ENCODE results near the gene TRPV4. TPM values are rescaled to one million over a fixed set of nuclear protein-coding genes. Genes with fewer than 3 reads are reported as not detected.

TRPV4 gene
- total and polyA plus RNA-seq, 2 donors (not counting 3 experiments of a cell fraction or from before 2014, with no cell fraction given): 8.8 to 22.3 TPM

DNA sequence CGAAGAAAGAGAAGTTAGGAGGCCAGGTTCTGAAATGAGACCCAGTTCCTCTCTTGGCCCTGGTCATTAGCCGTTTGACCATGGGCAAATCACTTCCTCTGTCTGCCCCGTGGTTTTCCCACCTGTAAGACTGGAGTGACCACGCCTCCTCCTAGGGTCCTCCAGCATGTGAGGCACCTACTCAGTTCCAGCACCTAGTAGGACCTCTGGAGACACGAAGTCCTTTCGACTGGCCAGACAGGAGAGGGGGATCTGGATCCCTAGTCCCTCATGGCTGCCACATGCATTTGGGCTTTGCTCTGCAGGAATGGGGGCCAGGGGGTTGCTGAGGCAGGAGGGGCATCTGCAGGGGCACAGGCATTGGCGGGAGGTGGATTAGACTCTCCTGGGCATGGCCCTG, 16.3 kb downstream of the TRPV4 start:
- Histone ChIP-seq H2AFZ (ENCODE audit: low read depth, low read length) (no peak overlapping the region), H3K9me3 (replicated peaks; ENCODE audit: control insufficient read depth, insufficient read depth, low read length) (no peaks in the 10 kb centered on the region), H3K27me3 (ENCODE audit: control insufficient read depth in 2 of 2, insufficient read depth in 2 of 2, low read length in 2 of 2) (no peaks in the 10 kb centered on the region), H3K4me1 (ENCODE audit: control insufficient read depth, extremely low read depth, insufficient read depth, low read length) (no peaks in the 10 kb centered on the region), H3K79me2 (ENCODE audit: control insufficient read depth, insufficient read depth, low read length) (no peaks in the 10 kb centered on the region), H3K36me3 (ENCODE audit: control insufficient read depth in 2 of 2, extremely low read depth in 1 of 2, insufficient read depth in 2 of 2, low read length in 2 of 2) (peaks cover 0 to 7% of the 10 kb centered on the region in 2 experiments), H3K4me3 (replicated peaks in 1 of 3; ENCODE audit: insufficient read depth in 1 of 3, low read depth in 1 of 3, low read length in 3 of 3) (no peak overlapping the region), H3K9me1 (replicated peaks; ENCODE audit: control insufficient read depth, extremely low read depth, insufficient read depth, low read length) (no peaks in the 10 kb centered on the region), H3K4me2 (ENCODE audit: insufficient read depth, low read length) (no peak overlapping the region), H3K9ac (replicated peaks; ENCODE audit: extremely low read depth, insufficient read depth, low read length) (no peak overlapping the region), H3K27ac (ENCODE audit: insufficient read depth, low read depth, low read length) (no peak overlapping the region), H4K20me1 (replicated peaks; ENCODE audit: control insufficient read depth, extremely low read depth, insufficient read depth, low read length) (no peaks in the 10 kb centered on the region)
- dilution Hi-C loops (cut with MboI; ENCODE audit: extremely low pct_ligation_motif_present, low sequenced_read_pairs): no loop called here
- ChIA-PET POLR2A (no interaction called here), CTCF (no interaction called here)
- FAIRE-seq (no peak), DNase-seq (ENCODE audit: low read depth, low spot score) (no peak)
- BruUV-seq (replicated peaks): no TSS peak
- intact Hi-C loops (cut with micrococcal nuclease): loop anchor here (1.0 kb wide), 1 partner anchor 15 kb away; no protein-coding TSS in a partner anchor
- TF ChIP-seq GATA2 (IDR thresholded peaks at IDR 0.05; ENCODE audit: insufficient read depth, insufficient read length, low read depth, low read length): no peak
- TF ChIP-seq JUN (IDR thresholded peaks at IDR 0.05; ENCODE audit: borderline replicate concordance, insufficient read depth, insufficient read length, low read depth): no peak
- TF ChIP-seq MYC (IDR thresholded peaks at IDR 0.05; ENCODE audit: low read depth, low read length): no peak
- TF ChIP-seq FOS (IDR thresholded peaks at IDR 0.05; ENCODE audit: borderline replicate concordance, insufficient read depth, low read length): no peak
- TF ChIP-seq, protein P1, sequence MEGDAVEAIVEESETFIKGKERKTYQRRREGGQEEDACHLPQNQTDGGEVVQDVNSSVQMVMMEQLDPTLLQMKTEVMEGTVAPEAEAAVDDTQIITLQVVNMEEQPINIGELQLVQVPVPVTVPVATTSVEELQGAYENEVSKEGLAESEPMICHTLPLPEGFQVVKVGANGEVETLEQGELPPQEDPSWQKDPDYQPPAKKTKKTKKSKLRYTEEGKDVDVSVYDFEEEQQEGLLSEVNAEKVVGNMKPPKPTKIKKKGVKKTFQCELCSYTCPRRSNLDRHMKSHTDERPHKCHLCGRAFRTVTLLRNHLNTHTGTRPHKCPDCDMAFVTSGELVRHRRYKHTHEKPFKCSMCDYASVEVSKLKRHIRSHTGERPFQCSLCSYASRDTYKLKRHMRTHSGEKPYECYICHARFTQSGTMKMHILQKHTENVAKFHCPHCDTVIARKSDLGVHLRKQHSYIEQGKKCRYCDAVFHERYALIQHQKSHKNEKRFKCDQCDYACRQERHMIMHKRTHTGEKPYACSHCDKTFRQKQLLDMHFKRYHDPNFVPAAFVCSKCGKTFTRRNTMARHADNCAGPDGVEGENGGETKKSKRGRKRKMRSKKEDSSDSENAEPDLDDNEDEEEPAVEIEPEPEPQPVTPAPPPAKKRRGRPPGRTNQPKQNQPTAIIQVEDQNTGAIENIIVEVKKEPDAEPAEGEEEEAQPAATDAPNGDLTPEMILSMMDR (IDR thresholded peaks at IDR 0.05; ENCODE audit: extremely low read depth in 1 of 2, insufficient read depth in 1 of 2, low read depth in 1 of 2, low read length in 2 of 2): no peak
- TF ChIP-seq POLR2A (IDR thresholded peaks at IDR 0.05; ENCODE audit: low read depth, low read length): no peak
- no peak for TF ChIP-seq EZH2 (IDR thresholded peaks at IDR 0.05; ENCODE audit: borderline replicate concordance, low read depth, low read length, severe bottlenecking)

Data from endothelial cell of umbilical vein (primary cell).